IMR-90 (cell line): Measurements from ENCODE around the gene HAUS5. TPM values are rescaled to one million over a fixed set of nuclear protein-coding genes. Genes with fewer than 3 reads are reported as not detected.

Source experiments
- ATAC-seq: fragments of 200-7000 bp; cut with Tn5 transposase; 2 replicates; pipeline ENCODE4 v1.9.1; 2020; ENCODE audit warnings: low read depth, mild to moderate bottlenecking, moderate library complexity
- BruUV-seq: library from RNA; stranded (reverse); fragments of 400-500 nt; replicated peaks from 2 replicates; lab custom pipeline; 2021; lab: Mats Ljungman, UMichigan
- CTCF ChIA-PET: fragments of 300-600 bp; formaldehyde crosslinking; extraction: SDS; loops from one replicate; lab custom pipeline; 2021; ENCODE audit warnings: antibody characterized with exemption; lab: Yijun Ruan, JAX
- POLR2A ChIA-PET: fragments of 300-600 bp; sonication (Branson Sonifier 250); formaldehyde crosslinking; loops from one replicate; lab custom pipeline; 2022; ENCODE audit warnings: antibody characterized with exemption; ENCODE audit not compliant: unreplicated experiment; lab: Charles Lee
- DNase-seq: peaks from one replicate; pipeline ENCODE4 v3.0.0; 2013
- H2AFZ ChIP-seq: replicated peaks from 2 replicates; pipeline ENCODE3; 2013; ENCODE audit warnings: low read length, mild to moderate bottlenecking; ENCODE audit not compliant: poor library complexity
- H2AK5ac ChIP-seq: 2 replicates; pipeline ENCODE4 v1.6.1; 2013; ENCODE audit warnings: low read depth, low read length, inconsistent platforms
- H2AK9ac ChIP-seq: replicated peaks from 2 replicates; pipeline ENCODE3; 2013; ENCODE audit warnings: mild to moderate bottlenecking, low read depth, low read length, moderate library complexity; ENCODE audit not compliant: poor library complexity
- H2BK120ac ChIP-seq: 2 replicates; pipeline ENCODE4 v1.6.1; 2013; ENCODE audit warnings: low read depth, low read length, inconsistent platforms
- H2BK15ac ChIP-seq: 3 replicates; pipeline ENCODE4 v1.6.1; 2013; ENCODE audit warnings: low read depth, low read length, inconsistent platforms
- H2BK20ac ChIP-seq: 2 replicates; pipeline ENCODE4 v1.6.1; 2013; ENCODE audit warnings: low read depth, mild to moderate bottlenecking, inconsistent platforms, low read length, moderate library complexity
- H2BK5ac ChIP-seq: 2 replicates; pipeline ENCODE4 v1.6.1; 2013; ENCODE audit warnings: mild to moderate bottlenecking, low read depth, low read length, inconsistent platforms; ENCODE audit not compliant: poor library complexity, severe bottlenecking
- H3K14ac ChIP-seq: replicated peaks from 2 replicates; pipeline ENCODE4 v1.6.1; 2013; ENCODE audit warnings: low read depth, low read length, inconsistent platforms
- H3K18ac ChIP-seq: 2 replicates; pipeline ENCODE4 v1.6.1; 2013; ENCODE audit warnings: low read depth, low read length, control low read depth
- H3K23ac ChIP-seq: 2 replicates; pipeline ENCODE4 v1.6.1; 2013; ENCODE audit warnings: low read depth, low read length, inconsistent platforms
- H3K27ac ChIP-seq: 2 replicates; pipeline ENCODE4 v1.5.1; 2013; ENCODE audit warnings: mild to moderate bottlenecking, control low read depth, low read length; ENCODE audit not compliant: insufficient read depth
- H3K27me3 ChIP-seq: 2 replicates; pipeline ENCODE4 v1.6.1; 2013; ENCODE audit warnings: low read length; ENCODE audit not compliant: control insufficient read depth, insufficient read depth
- H3K36me3 ChIP-seq: 2 replicates; pipeline ENCODE4 v1.6.1; 2013; ENCODE audit warnings: low read length, mixed read lengths; ENCODE audit not compliant: control insufficient read depth, insufficient read depth
- H3K4ac ChIP-seq: 2 replicates; pipeline ENCODE4 v1.6.1; 2013; ENCODE audit warnings: low read depth, low read length, inconsistent platforms
- H3K4me1 ChIP-seq: 2 replicates; pipeline ENCODE4 v1.6.1; 2013; ENCODE audit warnings: low read length, mixed read lengths; ENCODE audit not compliant: control insufficient read depth, insufficient read depth
- H3K4me2 ChIP-seq: 2 replicates; pipeline ENCODE4 v1.6.1; 2013; ENCODE audit warnings: low read depth, mild to moderate bottlenecking, control low read depth, low read length, moderate library complexity
- H3K4me3 ChIP-seq: 2 replicates; pipeline ENCODE4 v1.5.1; 2013; ENCODE audit warnings: low read depth, mild to moderate bottlenecking, control low read depth, low read length, moderate library complexity; ENCODE audit not compliant: insufficient read depth
- H3K56ac ChIP-seq: 2 replicates; pipeline ENCODE4 v1.6.1; 2013; ENCODE audit warnings: low read length, inconsistent platforms; ENCODE audit not compliant: insufficient read depth; ENCODE audit errors: extremely low read depth
- H3K79me1 ChIP-seq, 2 experiments: 2 replicates each; pipeline ENCODE4 v1.6.1; 2013; ENCODE audit warnings: low read length in 2 of 2, inconsistent platforms in 1 of 2, low read depth in 1 of 2
- H3K9ac ChIP-seq: 2 replicates; pipeline ENCODE4 v1.6.1; 2013; ENCODE audit warnings: low read depth, low read length, control low read depth
- H3K9me1 ChIP-seq: 2 replicates; pipeline ENCODE4 v1.6.1; 2013; ENCODE audit warnings: low read length, inconsistent platforms; ENCODE audit not compliant: insufficient read depth
- H3K9me3 ChIP-seq: 2 replicates; pipeline ENCODE4 v1.6.1; 2013; ENCODE audit warnings: low read length; ENCODE audit not compliant: control insufficient read depth, insufficient read depth
- H4K20me1 ChIP-seq: 2 replicates; pipeline ENCODE4 v1.6.1; 2013; ENCODE audit warnings: low read length, inconsistent platforms; ENCODE audit not compliant: insufficient read depth
- H4K5ac ChIP-seq: 2 replicates; pipeline ENCODE4 v1.6.1; 2013; ENCODE audit warnings: mild to moderate bottlenecking, low read depth, low read length, control low read depth
- H4K8ac ChIP-seq, 2 experiments: 2 replicates each; pipeline ENCODE4 v1.6.1; 2013; ENCODE audit warnings: low read depth in 2 of 2, low read length in 2 of 2, control low read depth in 1 of 2, inconsistent platforms in 1 of 2
- H4K91ac ChIP-seq: 2 replicates; pipeline ENCODE4 v1.6.1; 2013; ENCODE audit warnings: low read depth, low read length, inconsistent platforms; ENCODE audit not compliant: insufficient read depth
- CHD1 ChIP-seq: IDR thresholded peaks from 2 replicates; pipeline ENCODE4 v1.6.1; 2012; ENCODE audit warnings: low read depth, low read length, improper control_type of control experiment
- ELK1 ChIP-seq: fragments of 150-350 bp; IDR thresholded peaks from 2 replicates; pipeline ENCODE4 v1.6.1; 2016; ENCODE audit warnings: low read depth, mild to moderate bottlenecking, low read length, moderate library complexity, borderline replicate concordance
- USF2 ChIP-seq: fragments of 150-350 bp; IDR thresholded peaks from 2 replicates; pipeline ENCODE4 v1.6.1; 2017; ENCODE audit warnings: mild to moderate bottlenecking, antibody characterized with exemption, low read length, low read depth
- WGBS, 2 experiments: methylation state at CpG; one replicate each; pipeline versions ENCODE4 v1.1.5 to v1.1.7; 2013; ENCODE audit warnings: missing lambda C conversion rate in 2 of 2; ENCODE audit not compliant: insufficient read length in 1 of 2; ENCODE audit errors: extremely low coverage in 2 of 2; 5-methylcytosine and 5-hydroxymethylcytosine counted together
- dilution Hi-C: fragments of 300-500 bp; cut with HindIII; formaldehyde crosslinking; loops from one replicate; pipeline ENCODE4 v1.14.3; 2018; ENCODE audit warnings: low sequenced_read_pairs; ENCODE audit not compliant: unreplicated experiment
- in situ Hi-C: fragments of 300-500 bp; cut with MboI; formaldehyde crosslinking; loops from 3 replicates; pipeline ENCODE4 v1.14.3; 2019; ENCODE audit warnings: low sequenced_read_pairs, inconsistent platforms, mixed read lengths
- intact Hi-C: fragments of 100-400 bp; cut with micrococcal nuclease; formaldehyde crosslinking; loops from 2 replicates; pipeline ENCODE4 v1.10.0; 2022
- polyA plus RNA-seq, 3 experiments: library from polyadenylated mRNA; depleted of rRNA; stranded (reverse); fragments of >200 nt; gene quantifications; 2 replicates each; pipeline ENCODE4 v1.2.3, GENCODE V29; 2012; ENCODE audit warnings: low replicate concordance in 1 of 3
- total RNA-seq: library from RNA; depleted of rRNA; stranded (reverse); fragments of >200 nt; gene quantifications from 2 replicates; pipeline ENCODE4 v1.2.3, GENCODE V29; 2012

Gene HAUS5
- total and polyA plus RNA-seq, 2 of the 4 experiments (the other 2 are of a cell fraction): 3.4 to 6.2 TPM

GRCh38 chr19:35590875-35591274 lies 21.7 kb upstream of the HAUS5 start:
- TF ChIP-seq ELK1: no peak
- TF ChIP-seq USF2: no peak
- TF ChIP-seq CHD1: no peak
- Histone ChIP-seq H3K79me1 (no peaks in the 10 kb centered on the region), H3K18ac (no peak overlapping the region), H4K91ac (no peak overlapping the region), H3K27me3 (peaks cover 4% of the 10 kb centered on the region; the same call in 1 of the 2 replicates), H2BK20ac (no peak overlapping the region), H3K4ac (no peak overlapping the region), H3K14ac (no peak overlapping the region), H2BK15ac (no peak overlapping the region), H2AK5ac (no peak overlapping the region), H2BK5ac (no peak overlapping the region), H3K27ac (no peak overlapping the region), H3K9me1 (no peaks in the 10 kb centered on the region), H3K4me1 (no peaks in the 10 kb centered on the region), H3K4me2 (no peak overlapping the region), H3K36me3 (no peaks in the 10 kb centered on the region), H3K9ac (no peak overlapping the region), H2AFZ (no peak overlapping the region), H2AK9ac (no peak overlapping the region), H2BK120ac (no peak overlapping the region), H3K9me3 (no peaks in the 10 kb centered on the region; the same call in 1 of the 2 replicates), H4K8ac (no peak overlapping the region), H3K56ac (no peak overlapping the region), H4K20me1 (no peaks in the 10 kb centered on the region), H3K23ac (no peak overlapping the region), H4K5ac (no peak overlapping the region), H3K4me3 (no peak overlapping the region)
- CTCF ChIA-PET: no interaction called here
- intact Hi-C loops (no loop called here), dilution Hi-C loops (no loop called here), in situ Hi-C loops (loop anchor here (25.0 kb wide), 1 partner anchor 254 kb away; the partner anchor contains the start of genes CD22 and FFAR1)
- BruUV-seq: no TSS peak
- POLR2A ChIA-PET: no interaction called here
- DNase-seq: no peak
- no peak for ATAC-seq
- no CpG with 5 or more reads among the region's 3 CpGs for WGBS, 2 experiments
